HG03439 (cell line): ENCODE results near the gene HERC3.

Experiments
- ATAC-seq: cut with Tn5 transposase; IDR thresholded peaks from one replicate; pipeline ENCODE4 v1.9.1; 2021; ENCODE audit warnings: mild to moderate bottlenecking, moderate library complexity; ENCODE audit not compliant: unreplicated experiment

Gene HERC3

GRCh38 chr4:88659055-88659889 lies 67.0 kb downstream of the HERC3 start:
- ATAC-seq, result peak; percentile 84

GRCh38 chr4:88659890-88660208 lies 67.6 kb downstream of the HERC3 start:
- ATAC-seq, result no peak

GRCh38 chr4:88660446-88661294 lies 68.4 kb downstream of the HERC3 start:
- ATAC-seq, result no peak

- ATAC-seq, result no peak
These were observed 69.5 kb downstream of the HERC3 start for GRCh38 chr4:88661739-88662138.

- no peak for ATAC-seq
These were observed 80.7 kb downstream of the HERC3 start for GRCh38 chr4:88672987-88673386.

GRCh38 chr4:88673886-88674285 lies 81.6 kb downstream of the HERC3 start:
- ATAC-seq, result no peak

GRCh38 chr4:88674565-88674964 lies 82.3 kb downstream of the HERC3 start:
- ATAC-seq, result no peak

- ATAC-seq, result no peak
These were observed 82.7 kb downstream of the HERC3 start for GRCh38 chr4:88674979-88675378.

- no peak for ATAC-seq
These were observed 83.3 kb downstream of the HERC3 start for GRCh38 chr4:88675543-88675942.

GRCh38 chr4:88681209-88681608 lies 88.9 kb downstream of the HERC3 start:
- ATAC-seq, result no peak

GRCh38 chr4:88690355-88690754 lies 98.1 kb downstream of the HERC3 start:
- no peak for ATAC-seq

GRCh38 chr4:88693792-88694191 lies 101.5 kb downstream of the HERC3 start:
- no peak for ATAC-seq

GRCh38 chr4:88696630-88697029 lies 104.3 kb downstream of the HERC3 start:
- no peak for ATAC-seq

- ATAC-seq, result no peak
These were observed 104.9 kb downstream of the HERC3 start for GRCh38 chr4:88697141-88697540.

GRCh38 chr4:88697588-88698329 lies 105.5 kb downstream of the HERC3 start, which contains the start of gene NAP1L5:
Gene NAP1L5 (minus strand): TSS chr4:88697829. CDS start chr4:88697754, 75 bp downstream.
- ATAC-seq, result peak; percentile 96

- no peak for ATAC-seq
These were observed 106.2 kb downstream of the HERC3 start for GRCh38 chr4:88698519-88698918.

GRCh38 chr4:88702782-88703181 lies 110.5 kb downstream of the HERC3 start:
- ATAC-seq, result no peak

- ATAC-seq, result no peak
These were observed 112.9 kb downstream of the HERC3 start for GRCh38 chr4:88705223-88705622.

- no peak for ATAC-seq
These were observed 113.7 kb downstream of the HERC3 start for GRCh38 chr4:88705805-88706492.

GRCh38 chr4:88706574-88706973 lies 114.3 kb downstream of the HERC3 start:
- ATAC-seq, result no peak

- no peak for ATAC-seq
These were observed 117.7 kb downstream of the HERC3 start for GRCh38 chr4:88709989-88710388.
